DMS79 treated with DMSO at 0.1 percent for 48 hours (cell line): ENCODE data around the gene FAM83D.

ENCODE experiments used
- DNase-seq: peaks from one replicate; lab custom pipeline; 2025; lab: John Stamatoyannopoulos, UW

Gene FAM83D

GRCh38 chr20:38895098-38895949 lies 30.9 kb upstream of the FAM83D start:
- DNase-seq, result no peak

GRCh38 chr20:38896009-38896594 lies 30.1 kb upstream of the FAM83D start:
- no peak for DNase-seq

DNA sequence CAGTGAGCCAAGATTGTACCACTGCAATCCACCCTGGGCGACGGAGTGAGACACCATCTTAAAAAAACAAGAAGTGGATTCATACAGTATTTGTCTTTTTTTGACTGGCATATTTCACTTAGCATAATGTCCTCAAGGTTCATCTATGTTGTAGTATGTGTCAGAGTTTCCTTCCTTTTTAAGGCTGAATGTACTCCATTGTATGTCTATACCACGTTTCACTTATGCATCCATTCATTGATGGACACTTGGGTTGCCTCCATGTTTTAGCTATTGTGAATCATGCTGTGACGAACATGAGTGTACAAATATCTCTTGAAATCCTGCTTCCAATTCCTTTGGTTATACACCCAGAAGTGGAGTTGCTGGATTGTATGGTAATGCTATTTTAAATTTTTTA lies 28.9 kb upstream of the FAM83D start:
- DNase-seq, result no peak

- DNase-seq, result no peak
Measured at GRCh38 chr20:38900606-38901005, 25.6 kb upstream of the FAM83D start.

DNA sequence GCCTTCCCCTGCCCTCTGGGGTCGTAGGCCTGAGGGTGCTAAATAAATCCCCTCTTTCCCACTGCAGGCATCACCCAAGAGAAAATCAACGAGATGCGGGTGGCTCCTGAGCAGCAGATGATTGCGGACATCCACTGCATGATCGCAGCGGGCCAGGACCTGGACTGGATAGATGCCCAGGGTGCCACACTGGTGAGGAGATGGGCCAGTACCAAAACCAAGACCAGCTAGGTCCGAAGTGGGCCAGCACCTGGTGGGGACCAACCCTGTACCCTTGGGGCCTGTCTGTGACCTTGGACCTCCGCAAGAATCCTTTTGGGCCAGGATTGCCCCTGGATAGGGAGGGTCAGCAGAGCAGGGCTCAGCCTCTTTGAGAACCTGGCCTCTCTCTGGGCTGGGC lies 23.6 kb upstream of the FAM83D start:
- DNase-seq, result no peak

- DNase-seq, result no peak
Measured at GRCh38 chr20:38903335-38903734, 22.9 kb upstream of the FAM83D start.

DNA sequence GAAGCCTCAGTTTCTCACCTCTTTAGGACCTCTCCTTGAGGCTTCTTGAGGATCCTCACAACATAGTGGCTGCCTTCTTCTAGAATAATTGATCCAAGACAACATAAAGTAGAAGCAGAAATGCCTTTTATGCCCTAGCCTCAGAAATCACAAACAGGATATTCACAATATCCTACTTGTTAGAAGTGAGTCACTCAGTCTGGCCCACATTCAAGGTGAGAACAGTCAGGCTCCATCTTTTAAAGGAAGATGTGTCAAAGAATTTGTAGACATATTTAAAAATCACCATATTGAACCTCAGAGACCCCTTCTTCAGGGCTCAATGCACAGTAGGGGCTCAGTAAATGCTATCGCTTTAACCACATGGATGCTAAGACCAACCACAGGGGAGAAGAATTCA lies 20.8 kb upstream of the FAM83D start:
- no peak for DNase-seq

DNA sequence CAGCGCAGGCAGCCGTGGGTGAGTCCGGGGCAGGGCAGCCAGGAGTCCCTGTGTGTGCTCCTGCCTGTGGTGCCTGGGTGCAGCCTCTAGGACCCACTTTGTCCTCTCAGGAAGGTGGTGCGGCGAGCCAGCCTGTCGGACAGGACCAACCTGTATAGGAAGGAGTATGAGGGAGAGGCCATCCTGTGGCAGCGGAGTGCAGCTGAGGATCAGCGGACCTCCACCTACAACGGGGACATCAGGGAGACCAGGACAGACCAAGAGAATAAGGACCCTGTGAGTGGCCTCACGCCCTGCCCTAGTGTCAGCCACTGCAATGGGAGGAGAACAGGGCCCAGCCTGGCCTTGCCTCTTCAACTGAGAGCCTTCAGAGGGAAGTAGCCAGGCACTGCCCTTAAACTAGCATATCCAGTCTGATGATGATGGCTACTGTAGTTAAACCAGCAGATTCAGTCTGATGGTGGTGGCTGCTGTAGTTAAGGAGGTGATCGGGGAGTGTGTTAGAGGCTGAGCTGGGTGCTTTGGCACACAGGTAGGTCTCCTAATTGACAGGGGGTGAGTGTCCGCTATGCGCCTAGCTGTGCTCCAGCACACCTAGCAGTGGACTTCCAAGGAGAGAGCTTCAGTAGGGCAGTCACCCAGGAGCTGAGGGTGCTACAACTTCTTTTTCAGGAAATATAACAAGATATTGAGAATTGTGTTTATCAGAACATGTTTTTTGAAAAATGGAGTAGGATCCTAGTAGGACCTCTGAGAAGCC lies 18.1 kb upstream of the FAM83D start:
- DNase-seq, result no peak

DNA sequence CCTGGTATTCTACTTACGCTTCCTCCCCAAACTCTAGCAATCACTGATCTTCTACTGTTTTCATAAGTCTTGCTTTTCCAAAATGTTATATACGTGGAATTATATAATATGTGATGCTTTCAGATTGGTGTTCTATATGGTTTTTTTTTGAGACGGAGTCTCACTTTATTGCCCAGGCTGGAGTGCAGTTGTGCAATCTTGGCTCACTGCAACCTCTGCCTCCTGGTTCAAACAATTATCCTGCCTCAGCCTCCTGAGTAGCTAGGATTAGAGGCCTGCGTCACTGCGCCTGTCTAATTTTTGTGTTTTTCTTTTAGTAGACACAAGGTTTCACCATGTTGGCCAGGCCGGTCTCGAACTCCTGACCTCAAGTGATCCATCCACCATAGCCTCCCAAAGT lies 10.9 kb upstream of the FAM83D start:
- DNase-seq, result no peak

DNA sequence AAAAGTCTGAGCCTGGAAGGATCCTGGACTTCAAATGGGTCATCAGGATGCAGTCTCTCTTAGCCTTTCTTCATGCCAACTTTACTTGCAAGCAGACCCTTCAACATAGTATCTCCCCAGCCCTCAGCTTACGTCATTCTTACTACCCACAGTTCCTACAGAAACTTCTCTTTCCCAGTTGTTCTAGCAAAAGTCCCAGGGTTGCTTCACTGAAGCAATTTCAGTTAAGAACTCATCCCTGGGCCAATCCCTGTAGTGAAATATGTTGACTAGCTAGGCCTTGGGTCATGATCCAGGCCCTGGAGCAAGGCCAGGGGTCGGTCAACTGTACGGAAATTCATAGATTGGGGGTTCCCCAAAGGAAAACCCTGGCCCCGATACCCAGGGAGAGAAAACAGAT lies 8.6 kb upstream of the FAM83D start:
- no peak for DNase-seq

DNA sequence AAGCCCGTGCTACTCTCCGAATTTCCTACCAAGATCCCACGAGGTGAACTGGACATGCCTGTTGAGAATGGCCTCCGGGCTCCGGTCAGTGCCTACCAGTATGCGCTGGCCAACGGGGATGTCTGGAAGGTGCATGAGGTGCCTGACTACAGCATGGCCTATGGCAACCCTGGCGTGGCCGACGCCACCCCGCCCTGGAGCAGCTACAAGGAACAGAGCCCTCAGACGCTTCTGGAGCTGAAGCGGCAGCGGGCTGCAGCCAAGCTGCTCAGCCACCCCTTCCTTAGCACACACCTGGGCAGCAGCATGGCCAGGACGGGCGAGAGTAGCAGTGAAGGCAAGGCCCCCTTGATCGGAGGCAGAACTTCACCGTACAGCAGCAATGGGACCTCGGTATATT lies 8.0 kb upstream of the FAM83D start:
- no peak for DNase-seq

DNA sequence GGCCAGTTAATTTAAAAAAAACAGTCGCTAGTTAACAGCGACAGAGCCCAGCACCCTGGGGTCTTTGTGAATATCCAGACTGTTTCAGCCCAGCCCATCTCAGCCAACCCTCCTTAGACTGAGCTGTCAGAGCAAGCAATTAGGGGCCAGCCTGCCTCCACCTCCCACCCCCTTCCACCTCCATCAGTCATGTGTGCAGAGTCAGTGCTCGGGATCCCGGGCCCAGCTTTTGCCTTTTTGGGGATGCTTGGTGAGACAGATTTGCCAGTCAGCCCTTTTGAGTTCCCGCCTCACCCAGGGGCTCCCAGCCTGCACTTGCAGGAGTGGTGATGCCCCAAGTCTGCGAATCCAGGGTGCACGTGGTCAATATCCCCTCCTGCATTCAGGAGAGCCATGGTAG lies 6.5 kb upstream of the FAM83D start:
- no peak for DNase-seq

GRCh38 chr20:38920411-38920810 lies 5.8 kb upstream of the FAM83D start:
- DNase-seq, result no peak

- no peak for DNase-seq
Measured at GRCh38 chr20:38920851-38921250, 5.4 kb upstream of the FAM83D start.

DNA sequence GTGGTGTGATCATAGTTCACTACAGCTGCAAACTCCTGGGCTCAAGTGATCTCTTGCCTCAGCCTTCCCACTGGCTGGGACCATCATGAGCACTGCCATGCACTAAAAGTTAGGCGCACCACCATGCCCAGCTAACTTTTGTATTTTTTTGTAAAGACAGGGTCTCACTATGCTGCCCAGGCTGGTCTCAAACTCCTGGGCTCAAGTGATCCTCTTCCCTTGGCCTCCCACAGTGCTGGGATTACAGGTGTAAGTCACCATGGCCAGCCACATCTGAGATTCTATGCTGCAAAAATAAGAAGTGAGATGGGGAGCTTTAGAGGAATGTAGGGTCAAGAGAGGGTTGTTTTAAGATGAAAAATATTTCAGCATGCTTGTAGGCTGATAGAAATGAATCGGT lies 1.5 kb upstream of the FAM83D start:
- DNase-seq, result no peak

DNA sequence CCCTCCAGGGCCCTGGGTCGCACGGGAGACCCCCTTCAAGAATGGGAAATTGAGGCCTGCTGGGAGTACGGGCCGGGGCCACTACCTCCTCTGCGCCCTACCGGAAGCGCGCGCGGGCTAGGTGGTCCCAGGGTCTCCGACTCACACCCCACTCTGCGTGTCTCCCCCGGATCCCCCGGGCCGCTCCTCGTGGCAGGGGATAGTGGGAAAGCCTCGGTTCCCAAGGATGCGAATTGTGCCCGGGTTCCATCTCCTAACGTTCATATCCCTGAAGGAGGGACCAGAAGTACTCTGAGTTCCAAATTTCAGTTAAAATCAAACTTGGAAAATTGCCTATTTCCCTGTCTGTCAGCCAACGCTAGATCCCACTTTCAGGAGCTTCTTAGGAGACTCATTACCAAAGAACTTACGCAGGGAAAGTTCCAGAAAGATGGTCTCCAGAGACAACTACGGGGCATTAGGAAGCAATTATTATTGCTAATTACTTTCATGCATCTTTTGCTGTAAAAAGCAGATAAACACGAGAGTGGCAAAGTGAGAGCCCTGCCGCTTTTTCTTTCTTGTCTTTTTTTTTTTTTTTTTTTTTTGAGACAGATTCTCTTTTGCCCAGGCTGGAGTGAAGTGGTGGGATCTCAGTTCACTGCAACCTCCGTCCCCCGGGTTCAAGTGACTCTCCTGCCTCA lies 858 bp downstream of the FAM83D start:
- DNase-seq, result no peak

DNA sequence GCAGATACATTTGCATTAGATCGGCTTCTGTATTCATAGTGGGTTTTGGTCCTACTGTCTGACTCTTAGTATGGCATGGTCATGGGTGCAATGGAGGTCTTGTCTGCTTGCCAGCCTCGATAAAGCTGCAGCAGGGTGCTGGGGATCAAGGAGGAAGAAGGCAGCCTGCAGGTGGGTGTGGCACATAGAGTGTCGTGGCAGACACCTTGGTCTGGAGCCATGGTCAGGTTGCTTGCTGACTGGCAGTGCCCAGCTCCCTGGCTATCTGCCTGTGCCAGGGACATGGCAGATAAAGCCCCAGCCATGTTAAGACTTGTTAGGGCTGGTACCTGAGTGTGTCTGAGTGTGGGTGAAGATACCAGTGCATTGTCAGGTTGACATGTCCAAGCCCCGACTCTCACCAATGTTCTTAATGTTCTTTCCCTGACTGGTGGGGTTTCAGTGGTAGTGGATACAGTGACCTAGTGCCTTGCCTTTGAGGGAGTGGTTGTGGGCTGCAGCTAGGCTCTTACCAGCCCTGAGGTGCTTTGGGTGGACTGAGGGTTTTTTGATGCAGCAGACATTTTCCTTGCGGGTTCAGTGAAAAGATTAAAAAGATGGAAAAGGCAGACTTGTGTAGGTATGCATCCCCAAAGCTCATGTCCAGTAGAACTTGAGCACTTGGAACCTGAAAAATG lies 1.8 kb downstream of the FAM83D start:
- no peak for DNase-seq

GRCh38 chr20:38930242-38930569 lies 4.0 kb downstream of the FAM83D start:
- DNase-seq, result no peak

DNA sequence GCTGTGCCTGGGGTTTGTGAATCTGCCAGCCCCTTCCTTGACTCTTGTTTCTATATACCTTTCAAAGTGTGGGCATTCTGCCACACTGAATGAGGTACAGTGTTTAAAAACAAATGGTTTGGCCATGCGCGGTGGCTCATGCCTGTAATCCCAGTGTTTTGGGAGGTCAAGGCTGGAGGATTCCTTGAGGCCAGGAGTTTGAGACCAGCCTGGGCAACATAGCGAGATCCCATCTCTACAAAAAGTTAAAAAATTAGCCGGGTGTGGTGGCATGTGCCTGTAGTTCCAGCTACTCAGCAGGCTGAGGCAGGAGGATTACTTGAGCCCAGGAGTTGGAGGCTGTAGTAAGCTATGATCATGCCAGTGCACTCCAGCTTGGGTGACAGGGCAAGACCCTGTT lies 5.8 kb downstream of the FAM83D start:
- no peak for DNase-seq

DNA sequence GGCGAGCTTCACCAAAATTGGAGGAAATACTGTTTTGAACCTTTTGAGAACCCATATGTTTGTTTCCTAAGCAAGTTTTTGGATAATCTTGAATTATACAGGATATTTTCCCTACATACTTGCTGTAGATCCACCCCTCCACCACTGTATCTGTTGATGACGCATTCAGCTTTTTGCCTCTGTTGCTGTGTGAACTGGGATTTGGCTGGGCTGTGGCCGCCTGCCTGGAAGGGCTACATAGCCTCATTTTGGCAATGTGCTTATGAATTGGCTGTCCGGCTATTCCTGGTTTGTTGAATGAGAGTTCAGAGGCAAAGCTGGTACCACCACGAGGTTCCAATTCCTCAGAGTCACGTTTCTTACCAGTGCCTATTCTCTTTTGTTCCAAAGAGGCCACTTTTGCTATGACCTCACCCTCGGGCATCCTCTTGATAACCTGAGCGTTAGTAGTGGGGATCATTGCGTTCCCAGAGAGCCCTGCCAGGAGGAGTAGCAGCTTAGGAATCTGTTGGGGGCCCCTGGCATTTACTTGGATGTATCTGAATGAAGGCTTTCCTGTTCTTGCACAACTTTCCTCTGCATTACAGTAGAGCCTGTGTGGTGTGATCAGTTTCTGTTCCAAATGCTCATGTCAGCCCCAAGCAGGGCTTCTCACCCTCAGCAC lies 6.4 kb downstream of the FAM83D start:
- no peak for DNase-seq

- DNase-seq, result no peak
Measured at GRCh38 chr20:38934530-38934929, 8.3 kb downstream of the FAM83D start.

DNA sequence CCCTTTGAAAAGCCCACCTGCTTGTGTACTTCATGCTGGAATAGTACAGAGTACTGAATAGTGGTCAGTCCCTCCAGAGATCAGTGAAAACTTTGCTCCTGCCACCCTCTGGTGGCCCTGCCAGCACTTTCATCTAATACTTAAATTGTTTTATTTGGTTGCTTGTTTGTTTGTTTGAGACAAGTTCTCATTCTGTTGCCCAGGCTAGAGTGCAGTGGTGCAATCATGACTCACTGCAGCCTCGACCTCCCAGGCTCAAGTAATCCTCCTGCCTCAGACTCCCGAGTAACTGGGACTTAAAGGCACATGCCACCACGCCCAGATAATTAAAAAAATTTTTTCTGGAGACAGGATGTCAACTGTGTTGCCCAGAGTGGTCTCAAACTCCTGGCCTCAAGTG lies 9.1 kb downstream of the FAM83D start:
- DNase-seq, result no peak
